ENCODE measurements around the gene PTRH1. TPM values are rescaled to one million over a fixed set of nuclear protein-coding genes. Genes with fewer than 3 reads are reported as not detected.

Gene PTRH1
- total and polyA plus RNA-seq, 9 donors: 1.0 to 27.7 (median 11.1) TPM

DNA sequence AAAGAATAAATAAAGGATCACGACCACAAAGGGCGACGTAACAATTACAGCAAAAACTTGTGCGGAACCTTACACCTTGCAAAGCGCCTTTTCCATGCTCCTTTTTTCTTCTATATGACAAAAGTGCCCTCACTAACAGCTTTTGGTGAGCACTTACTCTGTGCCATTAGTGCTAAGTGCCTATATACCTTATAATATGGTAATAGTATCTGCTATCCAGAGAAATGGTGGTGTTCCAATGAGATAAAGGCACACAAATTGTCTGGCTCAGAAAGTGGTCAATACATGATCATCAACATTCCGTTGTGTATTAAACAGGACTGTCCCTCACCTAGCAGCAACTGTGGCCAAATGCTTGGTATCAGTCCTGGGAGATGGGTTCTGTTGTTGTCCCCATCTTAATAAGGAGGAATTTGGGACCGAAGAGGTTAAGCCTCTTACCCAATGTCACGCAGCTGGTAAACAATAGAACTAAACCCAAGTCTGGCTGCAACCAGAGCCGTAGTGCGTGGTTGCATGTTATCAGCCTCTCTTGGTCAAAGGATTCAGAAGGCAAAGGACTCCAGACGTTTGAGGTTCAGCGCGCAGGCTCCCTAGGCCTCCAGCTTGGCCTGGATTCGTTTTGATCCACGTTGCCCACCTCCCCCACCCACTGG is 20.2 kb upstream of the PTRH1 start:
- no peak overlapping the region for H3K4me3 ChIP-seq
- H3K4me1 ChIP-seq (ENCODE audit: insufficient read depth): peaks cover 6% of the 10 kb centered on the region
- no peaks in the 10 kb centered on the region for H3K36me3 ChIP-seq
- 29 to 36% (median 35%) methylated on average over 15 of the region's 15 CpGs for WGBS, 3 donors
- H3K27me3 ChIP-seq: no peaks in the 10 kb centered on the region
- intact Hi-C loops (cut with DNase I): loop anchor here (1.0 to 5.0 kb wide), 8 partner anchors 47 to 187 kb away; no protein-coding TSS in a partner anchor
- no peaks in the 10 kb centered on the region for H3K9me3 ChIP-seq
- no peak for TF ChIP-seq EP300 (IDR thresholded peaks at IDR 0.05)
- no peak for TF ChIP-seq POLR2A (IDR thresholded peaks at IDR 0.05)
- TF ChIP-seq, protein P1, sequence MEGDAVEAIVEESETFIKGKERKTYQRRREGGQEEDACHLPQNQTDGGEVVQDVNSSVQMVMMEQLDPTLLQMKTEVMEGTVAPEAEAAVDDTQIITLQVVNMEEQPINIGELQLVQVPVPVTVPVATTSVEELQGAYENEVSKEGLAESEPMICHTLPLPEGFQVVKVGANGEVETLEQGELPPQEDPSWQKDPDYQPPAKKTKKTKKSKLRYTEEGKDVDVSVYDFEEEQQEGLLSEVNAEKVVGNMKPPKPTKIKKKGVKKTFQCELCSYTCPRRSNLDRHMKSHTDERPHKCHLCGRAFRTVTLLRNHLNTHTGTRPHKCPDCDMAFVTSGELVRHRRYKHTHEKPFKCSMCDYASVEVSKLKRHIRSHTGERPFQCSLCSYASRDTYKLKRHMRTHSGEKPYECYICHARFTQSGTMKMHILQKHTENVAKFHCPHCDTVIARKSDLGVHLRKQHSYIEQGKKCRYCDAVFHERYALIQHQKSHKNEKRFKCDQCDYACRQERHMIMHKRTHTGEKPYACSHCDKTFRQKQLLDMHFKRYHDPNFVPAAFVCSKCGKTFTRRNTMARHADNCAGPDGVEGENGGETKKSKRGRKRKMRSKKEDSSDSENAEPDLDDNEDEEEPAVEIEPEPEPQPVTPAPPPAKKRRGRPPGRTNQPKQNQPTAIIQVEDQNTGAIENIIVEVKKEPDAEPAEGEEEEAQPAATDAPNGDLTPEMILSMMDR (IDR thresholded peaks at IDR 0.05): no peak
- no peak for DNase-seq
- no peak overlapping the region for H3K27ac ChIP-seq

DNA sequence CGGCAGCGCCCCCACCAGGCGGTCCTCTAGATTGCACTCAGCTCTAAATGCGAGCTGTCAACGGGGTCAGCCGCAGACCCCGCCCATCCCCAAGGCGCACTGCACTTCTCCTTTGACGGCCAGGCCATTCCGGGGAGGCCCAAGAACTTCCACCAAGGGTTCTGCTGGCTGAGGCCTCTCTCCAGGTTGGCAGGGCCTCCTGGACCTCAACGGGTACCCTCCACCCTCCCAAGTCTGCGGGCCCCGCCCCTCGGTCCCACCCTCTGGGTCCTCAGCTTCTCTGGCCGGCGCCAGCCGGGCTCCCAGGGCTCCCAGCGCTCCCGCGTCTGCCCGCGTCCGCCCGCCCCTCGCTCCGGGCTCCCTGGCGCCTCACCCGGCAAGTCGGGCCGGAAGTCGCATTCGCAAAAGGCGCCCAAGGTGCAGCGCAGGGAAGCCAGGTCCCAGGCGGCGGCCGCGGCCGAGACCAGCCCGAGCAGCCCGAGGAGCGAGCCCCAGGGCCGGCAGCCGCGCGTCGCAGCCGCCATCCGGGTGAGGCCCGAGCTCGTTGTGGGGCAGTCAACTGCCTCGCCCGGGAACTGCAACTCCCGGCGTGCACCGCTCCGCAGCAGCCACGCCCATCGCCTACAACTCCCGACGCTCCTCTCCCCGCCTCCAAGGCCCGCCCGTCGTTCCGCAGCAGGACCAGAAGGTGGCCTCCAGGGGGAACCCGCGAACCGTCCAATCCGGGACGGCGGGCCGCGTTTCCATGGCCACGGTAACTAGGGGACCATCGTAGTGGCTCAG is 19.5 kb upstream of the PTRH1 start, which contains the start of gene TOR2A:
Gene TOR2A, minus strand, starts transcription at position 548 of the 783 bp plus-strand sequence. Its CDS starts 24 bp downstream, at position 524.
- Histone ChIP-seq H3K36me3 (no peaks in the 10 kb centered on the region), H3K27me3 (no peaks in the 10 kb centered on the region), H3K9me3 (no peaks in the 10 kb centered on the region), H3K27ac (peak within 1 kb of the TSS; percentile 80 to 88), H3K4me3 (peak within 1 kb of the TSS; percentile 88), H3K4me1 (ENCODE audit: insufficient read depth) (peaks cover 6% of the 10 kb centered on the region)
- no peak for TF ChIP-seq EP300 (IDR thresholded peaks at IDR 0.05)
- peak; percentile 93 for TF ChIP-seq POLR2A (IDR thresholded peaks at IDR 0.05)
- TF ChIP-seq, protein P1 (IDR thresholded peaks at IDR 0.05): peak; percentile 92 to 100 (median 100)
- intact Hi-C loops (cut with DNase I): loop anchor here (1.0 to 5.0 kb wide), 10 partner anchors 47 to 187 kb away; no protein-coding TSS in a partner anchor
- peak; percentile 95 to 98 (median 98) for DNase-seq
- 0 to 1% (median 0%) methylated on average over 48 to 76 of the region's 76 CpGs for WGBS, 3 donors

DNA sequence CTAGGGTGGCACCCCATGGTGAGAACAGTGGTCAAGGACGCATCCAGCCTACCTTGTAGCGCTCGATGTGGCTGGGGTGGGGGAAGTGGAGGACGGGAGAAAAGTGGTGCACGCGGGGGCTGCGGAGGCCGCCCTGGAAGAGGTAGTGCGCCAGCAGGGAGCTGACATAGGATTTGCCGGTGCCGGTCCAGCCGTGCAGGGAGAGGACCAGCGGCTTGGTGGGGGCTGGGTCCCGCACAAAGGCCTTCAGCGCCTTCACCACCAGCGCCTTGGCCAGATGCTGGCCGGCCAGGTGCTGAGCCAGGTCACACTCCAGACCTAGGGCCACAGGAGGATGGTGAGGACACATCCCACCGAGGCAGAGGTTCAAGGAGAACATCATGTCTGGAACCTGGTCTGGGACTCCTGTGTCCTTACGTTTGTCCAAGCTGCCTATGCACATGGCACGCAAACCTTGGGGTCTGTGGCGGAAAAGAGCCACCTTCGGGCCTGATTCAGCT is 18.8 kb upstream of the PTRH1 start:
- Histone ChIP-seq H3K36me3 (no peaks in the 10 kb centered on the region), H3K4me1 (ENCODE audit: insufficient read depth) (peaks cover 6% of the 10 kb centered on the region), H3K4me3 (peak overlapping the region; percentile 88), H3K27me3 (no peaks in the 10 kb centered on the region), H3K9me3 (no peaks in the 10 kb centered on the region), H3K27ac (peak overlapping the region; percentile 80 to 88)
- no peak for TF ChIP-seq EP300 (IDR thresholded peaks at IDR 0.05)
- TF ChIP-seq POLR2A (IDR thresholded peaks at IDR 0.05): no peak
- TF ChIP-seq, protein P1 (IDR thresholded peaks at IDR 0.05): no peak
- 23 to 35% (median 25%) methylated on average over 22 of the region's 22 CpGs for WGBS, 3 donors
- DNase-seq: peak in 1 of 5 donors; percentile 53
- intact Hi-C loops (cut with DNase I): loop anchor here (2.0 to 5.0 kb wide), 5 partner anchors 51 to 187 kb away; no protein-coding TSS in a partner anchor

DNA sequence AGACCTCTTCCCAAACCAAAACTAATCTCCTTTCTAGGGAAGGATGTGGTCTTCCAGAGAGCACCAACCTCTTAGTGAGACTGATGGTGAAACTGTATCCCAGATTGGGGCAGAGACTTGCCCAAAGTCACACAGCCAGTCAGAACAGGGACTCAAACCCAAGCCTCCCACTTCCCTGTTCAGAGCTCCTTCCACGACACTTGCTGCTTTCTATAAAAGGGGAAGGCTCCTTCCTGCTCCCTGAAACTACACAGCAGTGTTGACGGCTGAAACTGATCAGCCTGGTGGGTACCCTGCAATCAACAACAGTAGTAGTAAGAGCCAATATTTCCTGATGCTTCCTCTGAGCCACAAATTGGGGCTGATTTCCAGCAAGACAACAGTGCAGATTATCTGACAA is 18.2 kb upstream of the PTRH1 start:
- no peaks in the 10 kb centered on the region for H3K27me3 ChIP-seq
- intact Hi-C loops (cut with DNase I): loop anchor here (2.0 to 5.0 kb wide), 6 partner anchors 51 to 187 kb away; no protein-coding TSS in a partner anchor

More for the DNA sequence above, 18.2 kb upstream of the PTRH1 start:
- 76 to 92% (median 88%) methylated on average over 2 of the region's 2 CpGs for WGBS, 3 donors
- no peak overlapping the region for H3K4me3 ChIP-seq
- no peaks in the 10 kb centered on the region for H3K9me3 ChIP-seq
- DNase-seq: no peak
- no peak overlapping the region for H3K27ac ChIP-seq
- no peaks in the 10 kb centered on the region for H3K36me3 ChIP-seq
- no peak for TF ChIP-seq EP300 (IDR thresholded peaks at IDR 0.05)
- TF ChIP-seq, protein P1 (IDR thresholded peaks at IDR 0.05): no peak
- no peak for TF ChIP-seq POLR2A (IDR thresholded peaks at IDR 0.05)
- H3K4me1 ChIP-seq (ENCODE audit: insufficient read depth): peaks cover 6% of the 10 kb centered on the region
